Keratinocyte (primary cell): Measurements from ENCODE around the gene THEM4. TPM values are rescaled to one million over a fixed set of nuclear protein-coding genes. Genes with fewer than 3 reads are reported as not detected.
"Not testable (repeated sequence)": the region's sequence is repeated elsewhere in the genome, so short reads cannot be mapped to it uniquely, and the experiment has no call there.

Experiments used
- DNase-seq: peaks from one replicate; pipeline ENCODE4 v3.0.0-alpha.2; 2011; ENCODE audit warnings: low read depth, missing footprints, low spot score
- FAIRE-seq: peaks from 2 replicates; lab custom pipeline; 2011; peaks lifted over from hg19 to GRCh38; lab: Jason Lieb, UNC
- H2AFZ ChIP-seq: 2 replicates; pipeline ENCODE4 v1.6.0; 2012; ENCODE audit warnings: low read length, control low read depth, inconsistent platforms; ENCODE audit not compliant: control insufficient read depth
- H3K27ac ChIP-seq: 2 replicates; pipeline ENCODE4 v1.5.1; 2011; ENCODE audit warnings: low read length; ENCODE audit not compliant: control insufficient read depth, insufficient read depth
- H3K27me3 ChIP-seq: 3 replicates; pipeline ENCODE4 v1.6.0; 2011; ENCODE audit warnings: low read length; ENCODE audit not compliant: control insufficient read depth, insufficient read depth; ENCODE audit errors: extremely low read depth
- H3K36me3 ChIP-seq, 2 experiments: 2 replicates in 1 of 2; 3 replicates in 1 of 2; pipeline ENCODE4 v1.5.1; 2011; ENCODE audit warnings: low read length in 2 of 2, mild to moderate bottlenecking in 1 of 2; ENCODE audit not compliant: control insufficient read depth in 2 of 2, insufficient read depth in 2 of 2; ENCODE audit errors: extremely low read depth in 1 of 2
- H3K4me1 ChIP-seq: 3 replicates; pipeline ENCODE4 v1.5.1; 2011; ENCODE audit warnings: low read length; ENCODE audit not compliant: control insufficient read depth, insufficient read depth; ENCODE audit errors: extremely low read depth
- H3K4me2 ChIP-seq: 3 replicates; pipeline ENCODE4 v1.6.0; 2011; ENCODE audit warnings: low read depth, low read length; ENCODE audit not compliant: control insufficient read depth, insufficient read depth; ENCODE audit errors: extremely low read depth
- H3K4me3 ChIP-seq, 3 experiments: fragments of 200-600 bp in 1 of 3; sonication (generic) in 1 of 3; 2 replicates in 2 of 3; 3 replicates in 1 of 3; pipeline ENCODE4 v1.5.1; 2011 to 2016; ENCODE audit warnings: low read length in 3 of 3, mild to moderate bottlenecking in 3 of 3, control low read depth in 2 of 3, inconsistent platforms in 1 of 3, low read depth in 1 of 3, mixed read lengths in 1 of 3, mixed run types in 1 of 3, moderate library complexity in 1 of 3; ENCODE audit not compliant: control insufficient read depth in 2 of 3, insufficient read depth in 2 of 3; ENCODE audit errors: extremely low read depth in 1 of 3
- H3K79me2 ChIP-seq: 2 replicates; pipeline ENCODE4 v1.6.0; 2012; ENCODE audit warnings: low read length; ENCODE audit not compliant: control insufficient read depth, insufficient read depth
- H3K9ac ChIP-seq: 3 replicates; pipeline ENCODE4 v1.6.0; 2011; ENCODE audit warnings: low read length; ENCODE audit not compliant: control insufficient read depth, insufficient read depth; ENCODE audit errors: extremely low read depth
- H3K9me1 ChIP-seq: 3 replicates; pipeline ENCODE4 v1.6.0; 2011; ENCODE audit warnings: low read length; ENCODE audit not compliant: control insufficient read depth, insufficient read depth; ENCODE audit errors: extremely low read depth
- H3K9me3 ChIP-seq: 2 replicates; pipeline ENCODE4 v1.5.1; 2012; ENCODE audit warnings: low read depth, low read length; ENCODE audit not compliant: control insufficient read depth
- H4K20me1 ChIP-seq: 3 replicates; pipeline ENCODE4 v1.6.0; 2011; ENCODE audit warnings: low read length; ENCODE audit not compliant: control insufficient read depth, insufficient read depth; ENCODE audit errors: extremely low read depth
- CTCF ChIP-seq, 3 experiments: IDR thresholded peaks in 1 of 3; conservative IDR thresholded peaks in 1 of 3; optimal IDR thresholded peaks in 1 of 3; 2 replicates in 2 of 3; 3 replicates in 1 of 3; pipeline versions ENCODE3 to v1.5.1; 2011; ENCODE audit warnings: low read length in 3 of 3, mild to moderate bottlenecking in 3 of 3, moderate library complexity in 2 of 3, control low read depth in 1 of 3, inconsistent platforms in 1 of 3; ENCODE audit not compliant: insufficient read depth in 2 of 3; ENCODE audit errors: extremely low read depth in 1 of 3
- EZH2 ChIP-seq: IDR thresholded peaks from one replicate; pipeline ENCODE4 v1.6.1; 2012; ENCODE audit warnings: inconsistent platforms, mild to moderate bottlenecking, low read length, moderate library complexity
- dilution Hi-C: fragments of 300-500 bp; cut with MboI; formaldehyde crosslinking; loops from one replicate; pipeline ENCODE4 v1.7.0; 2020; ENCODE audit warnings: low sequenced_read_pairs; ENCODE audit not compliant: extremely low pct_ligation_motif_present
- polyA plus RNA-seq, 5 experiments: library from polyadenylated mRNA; depleted of rRNA in 3 of 5; stranded (reverse) in 3 of 5; stranded (forward) in 1 of 5; unstranded in 1 of 5; fragments of >200 nt; gene quantifications; 1 replicate in 1 of 5; 2 replicates in 3 of 5; 3 replicates in 1 of 5; pipeline versions ENCODE4 v1.2.1 to v1.2.3, GENCODE V29; 2011 to 2012; ENCODE audit warnings: missing spikeins in 2 of 5, low read depth in 1 of 5, low replicate concordance in 1 of 5

The THEM4 gene
- polyA plus RNA-seq, 1 donor (not counting 4 experiments of a cell fraction or from before 2014, with no cell fraction given), result 23.3 TPM

- TF ChIP-seq EZH2, result no peak
- no peak for TF ChIP-seq CTCF (optimal IDR thresholded peaks at IDR 0.05 in 1 of 3, IDR thresholded peaks at IDR 0.05 in 1 of 3, conservative IDR thresholded peaks at IDR 0.05 in 1 of 3; ENCODE audit: extremely low read depth in 1 of 3, insufficient read depth in 2 of 3, low read length in 3 of 3)
- H3K9me1 ChIP-seq, result no peaks in the 10 kb centered on the region
- peaks cover 6% of the 10 kb centered on the region for H3K9me3 ChIP-seq
- H3K27me3 ChIP-seq, result no peaks in the 10 kb centered on the region
- peaks cover 0 to 2% of the 10 kb centered on the region in 2 experiments for H3K36me3 ChIP-seq
- H3K4me3 ChIP-seq, result no peak overlapping the region
- DNase-seq (no peak), FAIRE-seq (no peak)
- no peak overlapping the region for H3K9ac ChIP-seq
- no peaks in the 10 kb centered on the region for H4K20me1 ChIP-seq
- peaks cover 10% of the 10 kb centered on the region for H3K4me1 ChIP-seq
- H2AFZ ChIP-seq, result no peak overlapping the region
- no peak overlapping the region for H3K27ac ChIP-seq
- no peak overlapping the region for H3K4me2 ChIP-seq
- dilution Hi-C loops, result no loop called here
- H3K79me2 ChIP-seq, result peaks cover 10% of the 10 kb centered on the region
Measured at GRCh38 chr1:151907363-151908139, 1.8 kb downstream of the THEM4 start.

GRCh38 chr1:151906324-151906645, 3.0 kb downstream of the THEM4 start:
- H4K20me1 ChIP-seq, H3K27ac ChIP-seq, dilution Hi-C loops, H3K4me2 ChIP-seq, H3K4me3 ChIP-seq, H3K36me3 ChIP-seq, H3K27me3 ChIP-seq, H3K9ac ChIP-seq, H3K9me1 ChIP-seq, H3K4me1 ChIP-seq, FAIRE-seq, DNase-seq, H3K9me3 ChIP-seq, H2AFZ ChIP-seq: not testable (repeated sequence)
- H3K79me2 ChIP-seq, result peaks cover 16% of the 10 kb centered on the region

GRCh38 chr1:151905443-151906323, 3.6 kb downstream of the THEM4 start:
- H3K27me3 ChIP-seq, H3K4me3 ChIP-seq, H3K9me3 ChIP-seq, dilution Hi-C loops, H2AFZ ChIP-seq, H4K20me1 ChIP-seq, H3K9me1 ChIP-seq, H3K4me1 ChIP-seq, H3K9ac ChIP-seq, H3K36me3 ChIP-seq, FAIRE-seq, DNase-seq, H3K27ac ChIP-seq: not testable (repeated sequence)
- Histone ChIP-seq H3K79me2 (peaks cover 16% of the 10 kb centered on the region), H3K4me2 (peak overlapping the region; percentile 10)
